Muscle of leg (tissue), 11 donors: ENCODE results near the gene NRXN3. TPM values are rescaled to one million over a fixed set of nuclear protein-coding genes. Genes with fewer than 3 reads are reported as not detected.

Experiments
- DNase-seq: peaks from one replicate; pipeline ENCODE4 v3.0.0; 2013
- H3K27ac ChIP-seq: one replicate; pipeline ENCODE4 v1.5.1; 2013; ENCODE audit warnings: mild to moderate bottlenecking, low read length, control low read depth
- H3K27me3 ChIP-seq: one replicate; pipeline ENCODE4 v1.6.1; 2013; ENCODE audit warnings: low read length; ENCODE audit not compliant: control insufficient read depth, insufficient read depth
- H3K36me3 ChIP-seq: one replicate; pipeline ENCODE4 v1.6.1; 2013; ENCODE audit warnings: low read length; ENCODE audit not compliant: control insufficient read depth, insufficient read depth
- H3K4me1 ChIP-seq: one replicate; pipeline ENCODE4 v1.6.1; 2013; ENCODE audit warnings: low read length; ENCODE audit not compliant: control insufficient read depth, insufficient read depth
- H3K4me3 ChIP-seq: one replicate; pipeline ENCODE4 v1.5.1; 2013; ENCODE audit warnings: low read length, control low read depth
- H3K9me3 ChIP-seq: replicated peaks from 2 replicates; pipeline ENCODE4 v1.6.1; 2013; ENCODE audit warnings: low read depth, low read length; ENCODE audit not compliant: control insufficient read depth
- WGBS: methylation state at CpG from one replicate; pipeline ENCODE4 v1.1.5; 2013; ENCODE audit warnings: missing lambda C conversion rate; ENCODE audit not compliant: insufficient coverage; 5-methylcytosine and 5-hydroxymethylcytosine counted together
- polyA plus RNA-seq, 8 donors: library from polyadenylated mRNA; unstranded; fragments of 120-200 nt; gene quantifications; one replicate each; pipeline versions ENCODE4 v1.2.1 to v1.2.3, GENCODE V29; 2013; ENCODE audit warnings: inconsistent platforms in 1 of 8, low replicate concordance in 1 of 8; ENCODE audit not compliant: insufficient read length in 8 of 8, insufficient read depth in 1 of 8
- total RNA-seq: library from RNA; stranded (reverse); fragments of 120-200 nt; gene quantifications from one replicate; pipeline ENCODE4 v1.2.4, GENCODE V29; 2013

NRXN3 gene
- total and polyA plus RNA-seq, 9 donors, result 0.49 to 1.9 (median 0.69) TPM

DNA sequence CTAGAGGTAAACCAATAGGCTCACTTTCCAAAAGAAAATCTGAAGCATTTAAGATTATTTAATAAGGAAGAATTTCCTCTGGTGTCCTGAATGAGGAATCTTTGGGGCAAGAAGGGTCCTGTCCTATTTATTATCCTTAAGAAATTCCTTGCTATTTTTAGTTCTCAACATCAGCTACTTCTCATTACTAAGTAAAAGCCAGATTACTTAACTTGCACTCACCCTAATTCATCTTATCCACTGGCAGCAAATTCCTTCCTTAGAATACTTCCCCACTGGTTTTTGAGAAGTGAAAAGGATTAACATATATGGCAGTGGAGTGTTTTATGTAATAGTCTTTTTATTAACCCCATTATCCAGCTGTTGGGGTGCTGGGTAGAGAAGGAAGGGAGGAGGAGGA, 1273.4 kb downstream of the NRXN3 start:
- no peak for DNase-seq
- no peaks in the 10 kb centered on the region for H3K36me3 ChIP-seq
- no peaks in the 10 kb centered on the region for H3K27me3 ChIP-seq
- H3K4me3 ChIP-seq, result no peak overlapping the region
- no peaks in the 10 kb centered on the region for H3K9me3 ChIP-seq
- H3K4me1 ChIP-seq, result no peaks in the 10 kb centered on the region
- H3K27ac ChIP-seq, result no peak overlapping the region

- no peaks in the 10 kb centered on the region for H3K4me1 ChIP-seq
- no peaks in the 10 kb centered on the region for H3K27me3 ChIP-seq
- WGBS, result 90% methylated on average over 2 of the region's 6 CpGs
Measured at GRCh38 chr14:79448960-79449359, 1278.8 kb downstream of the NRXN3 start.

GRCh38 chr14:79451601-79452000, 1281.4 kb downstream of the NRXN3 start:
- no peak for DNase-seq
- Histone ChIP-seq H3K4me3 (no peak overlapping the region), H3K4me1 (no peaks in the 10 kb centered on the region), H3K27ac (no peak overlapping the region), H3K36me3 (no peaks in the 10 kb centered on the region), H3K9me3 (no peaks in the 10 kb centered on the region), H3K27me3 (no peaks in the 10 kb centered on the region)
- WGBS, result 44% methylated on average over 3 of the region's 3 CpGs

More at GRCh38 chr14:79448960-79449359, 1278.8 kb downstream of the NRXN3 start:
- H3K9me3 ChIP-seq, result no peaks in the 10 kb centered on the region
- no peak overlapping the region for H3K4me3 ChIP-seq
- no peak for DNase-seq
- H3K36me3 ChIP-seq, result no peaks in the 10 kb centered on the region
- H3K27ac ChIP-seq, result no peak overlapping the region

DNA sequence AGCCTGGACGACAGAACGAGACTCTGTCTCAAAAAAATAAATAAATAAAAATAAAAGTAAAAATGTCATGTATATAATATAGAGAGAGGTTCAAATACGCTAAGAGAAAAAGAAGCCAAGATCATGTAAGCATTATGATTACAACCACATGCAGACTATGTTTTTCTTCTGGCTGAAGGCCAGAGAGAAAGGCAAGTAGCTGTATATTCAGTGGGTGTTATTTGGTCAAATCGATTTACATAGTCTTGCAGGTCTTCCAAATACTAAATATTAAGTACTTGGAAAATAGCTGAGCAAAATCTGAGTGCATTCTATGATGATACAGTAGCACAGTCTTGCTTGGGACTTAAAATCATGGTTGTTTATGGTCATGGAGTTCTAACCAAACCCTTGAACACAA, 1283.1 kb downstream of the NRXN3 start:
- no CpG with 5 or more reads among the region's 4 CpGs for WGBS
- peak; percentile 52 for DNase-seq
- H3K4me1 ChIP-seq, result no peaks in the 10 kb centered on the region
- H3K27me3 ChIP-seq, result no peaks in the 10 kb centered on the region
- H3K27ac ChIP-seq, result no peak overlapping the region
- H3K9me3 ChIP-seq, result no peaks in the 10 kb centered on the region
- H3K36me3 ChIP-seq, result no peaks in the 10 kb centered on the region
- no peak overlapping the region for H3K4me3 ChIP-seq

DNA sequence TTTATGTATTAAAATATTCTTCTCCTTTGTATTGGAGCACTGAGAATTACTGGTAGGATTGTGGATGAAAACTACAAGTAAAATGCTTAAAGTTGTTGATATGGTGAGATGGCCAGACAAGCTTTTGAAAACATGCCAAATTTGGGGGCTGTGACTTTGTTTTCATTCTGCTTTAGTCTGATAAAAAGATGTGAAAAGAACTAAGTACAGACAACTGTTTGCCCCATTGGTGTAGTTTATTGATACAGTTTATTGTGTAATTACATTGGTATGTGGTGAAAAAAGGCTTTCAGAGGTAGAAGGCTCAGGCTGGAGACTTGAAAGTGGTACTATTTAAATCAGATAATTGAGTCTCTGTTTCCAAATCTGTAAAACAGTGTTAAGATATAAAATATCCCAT, 1294.3 kb downstream of the NRXN3 start:
- no peak for DNase-seq
- no peaks in the 10 kb centered on the region for H3K27me3 ChIP-seq
- peaks cover 4% of the 10 kb centered on the region for H3K4me1 ChIP-seq
- no peaks in the 10 kb centered on the region for H3K9me3 ChIP-seq
- no peaks in the 10 kb centered on the region for H3K36me3 ChIP-seq
- no peak overlapping the region for H3K4me3 ChIP-seq
- H3K27ac ChIP-seq, result no peak overlapping the region

DNA sequence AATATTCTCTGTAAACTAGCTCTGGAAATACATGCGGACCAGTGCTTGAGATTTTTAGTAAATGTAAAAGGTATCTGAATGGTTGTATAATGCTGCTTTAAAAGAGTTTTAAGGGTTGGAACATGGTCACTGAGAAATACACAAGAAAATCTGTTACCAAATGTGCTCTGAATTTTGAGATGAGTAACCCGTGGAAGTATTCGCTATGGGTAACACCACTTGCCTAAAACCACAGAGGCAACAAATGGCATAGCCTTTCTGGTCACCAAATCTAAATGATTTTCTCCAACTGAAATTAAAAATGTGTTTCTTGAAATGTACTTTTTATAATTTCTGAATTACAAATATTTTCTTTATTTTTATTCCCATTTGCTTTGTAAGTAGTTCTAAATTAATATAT, 1295.5 kb downstream of the NRXN3 start:
- Histone ChIP-seq H3K36me3 (no peaks in the 10 kb centered on the region), H3K27ac (no peak overlapping the region), H3K9me3 (no peaks in the 10 kb centered on the region), H3K4me3 (no peak overlapping the region), H3K27me3 (no peaks in the 10 kb centered on the region), H3K4me1 (peaks cover 4% of the 10 kb centered on the region)
- WGBS, result no CpG with 5 or more reads among the region's 3 CpGs
- DNase-seq, result no peak

GRCh38 chr14:79466938-79467527, 1296.9 kb downstream of the NRXN3 start:
- 0% methylated on average over 1 of the region's 13 CpGs for WGBS
- Histone ChIP-seq H3K36me3 (no peaks in the 10 kb centered on the region), H3K4me3 (no peak overlapping the region), H3K4me1 (peaks cover 4% of the 10 kb centered on the region), H3K9me3 (no peaks in the 10 kb centered on the region), H3K27me3 (no peaks in the 10 kb centered on the region), H3K27ac (no peak overlapping the region)
- DNase-seq, result peak; percentile 20

DNA sequence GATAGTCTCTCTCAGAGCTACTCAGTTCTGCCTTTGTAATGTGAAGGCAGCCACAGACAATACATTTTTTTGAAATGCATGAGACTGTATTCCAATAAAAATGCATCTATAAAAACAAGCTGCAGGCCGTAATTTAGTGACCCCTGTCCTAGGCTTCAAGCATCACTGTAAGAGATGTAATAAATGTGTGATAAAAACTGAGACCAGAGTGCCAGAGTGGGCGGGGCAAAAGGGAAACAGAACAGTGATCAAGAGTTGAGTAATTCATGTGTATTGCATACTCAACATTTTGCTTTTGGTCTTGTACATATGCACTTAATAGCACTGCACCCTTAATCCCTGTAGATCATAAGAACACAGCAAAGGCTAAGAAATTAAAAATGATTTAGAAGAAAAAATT, 1297.7 kb downstream of the NRXN3 start:
- H3K27ac ChIP-seq, result no peak overlapping the region
- DNase-seq, result no peak
- WGBS, result no CpG with 5 or more reads among the region's 2 CpGs
- H3K9me3 ChIP-seq, result no peaks in the 10 kb centered on the region
- no peak overlapping the region for H3K4me3 ChIP-seq
- H3K36me3 ChIP-seq, result no peaks in the 10 kb centered on the region
- no peaks in the 10 kb centered on the region for H3K27me3 ChIP-seq
- peaks cover 4% of the 10 kb centered on the region for H3K4me1 ChIP-seq

GRCh38 chr14:79468486-79468885, 1298.3 kb downstream of the NRXN3 start:
- Histone ChIP-seq H3K27ac (no peak overlapping the region), H3K27me3 (no peaks in the 10 kb centered on the region), H3K36me3 (no peaks in the 10 kb centered on the region), H3K9me3 (no peaks in the 10 kb centered on the region), H3K4me3 (no peak overlapping the region), H3K4me1 (peaks cover 4% of the 10 kb centered on the region)
- WGBS, result 48% methylated on average over 2 of the region's 3 CpGs
- DNase-seq, result no peak

GRCh38 chr14:79473651-79474050, 1303.5 kb downstream of the NRXN3 start:
- Histone ChIP-seq H3K36me3 (no peaks in the 10 kb centered on the region), H3K27me3 (no peaks in the 10 kb centered on the region), H3K9me3 (no peaks in the 10 kb centered on the region), H3K4me1 (no peaks in the 10 kb centered on the region), H3K4me3 (no peak overlapping the region), H3K27ac (no peak overlapping the region)
- 48% methylated on average over 4 of the region's 5 CpGs for WGBS
- no peak for DNase-seq

GRCh38 chr14:79475887-79476532, 1305.8 kb downstream of the NRXN3 start:
- DNase-seq, result no peak
- Histone ChIP-seq H3K4me1 (no peaks in the 10 kb centered on the region), H3K27me3 (no peaks in the 10 kb centered on the region), H3K27ac (no peak overlapping the region), H3K4me3 (no peak overlapping the region), H3K36me3 (no peaks in the 10 kb centered on the region), H3K9me3 (no peaks in the 10 kb centered on the region)
- WGBS, result 73% methylated on average over 4 of the region's 6 CpGs
